Measurements from ENCODE around the gene CYP26B1. TPM values are rescaled to one million over a fixed set of nuclear protein-coding genes. Genes with fewer than 3 reads are reported as not detected.

CYP26B1 gene
- total RNA-seq, 2 experiments from 2014 or later: not detected

GRCh38 chr2:72128059-72128842 lies 19.4 kb downstream of the CYP26B1 start:
- DNase-seq: no peak
- Mint-ChIP-seq H3K36me3 (ENCODE audit: low read depth) (no peaks in the 10 kb centered on the region), H3K27me3 (peaks cover 9% of the 10 kb centered on the region), H3K9me3 (no peaks in the 10 kb centered on the region), H3K27ac (no peak overlapping the region), H3K4me1 (peaks cover 2% of the 10 kb centered on the region), H3K4me3 (no peak overlapping the region)
- ChIA-PET POLR2A (no interaction called here), CTCF (no interaction called here)

GRCh38 chr2:72127401-72128058 lies 20.1 kb downstream of the CYP26B1 start:
- no peaks in the 10 kb centered on the region for H3K36me3 Mint-ChIP-seq (ENCODE audit: low read depth)
- H3K9me3 Mint-ChIP-seq: no peaks in the 10 kb centered on the region
- no peak overlapping the region for H3K27ac Mint-ChIP-seq
- H3K27me3 Mint-ChIP-seq: peaks cover 15% of the 10 kb centered on the region
- H3K4me3 Mint-ChIP-seq: no peak overlapping the region
- peaks cover 2% of the 10 kb centered on the region for H3K4me1 Mint-ChIP-seq
- ChIA-PET POLR2A (no interaction called here), CTCF (interaction anchor here (0.5 kb wide), 1 partner anchor 10 kb away, joined by 5 read pairs; no protein-coding TSS in a partner anchor)
- DNase-seq: no peak

- no peaks in the 10 kb centered on the region for H3K9me3 Mint-ChIP-seq
- peaks cover 20% of the 10 kb centered on the region for H3K27me3 Mint-ChIP-seq
- peaks cover 2% of the 10 kb centered on the region for H3K4me1 Mint-ChIP-seq
- DNase-seq: no peak
- no peaks in the 10 kb centered on the region for H3K36me3 Mint-ChIP-seq (ENCODE audit: low read depth)
- CTCF ChIA-PET: interaction anchor here (0.5 kb wide), 1 partner anchor 9 kb away, joined by 5 read pairs; no protein-coding TSS in a partner anchor
- no peak overlapping the region for H3K27ac Mint-ChIP-seq
- H3K4me3 Mint-ChIP-seq: no peak overlapping the region
- POLR2A ChIA-PET: no interaction called here
Measured at GRCh38 chr2:72126186-72127100, 21.2 kb downstream of the CYP26B1 start.

GRCh38 chr2:72124376-72124775 lies 23.3 kb downstream of the CYP26B1 start:
- H3K4me1 Mint-ChIP-seq: peaks cover 2% of the 10 kb centered on the region
- no peaks in the 10 kb centered on the region for H3K36me3 Mint-ChIP-seq (ENCODE audit: low read depth)
- CTCF ChIA-PET: interaction anchor here (0.9 kb wide), 1 partner anchor 15 kb away, joined by 3 read pairs; no protein-coding TSS in a partner anchor
- POLR2A ChIA-PET: no interaction called here
- H3K27ac Mint-ChIP-seq: no peak overlapping the region
- H3K4me3 Mint-ChIP-seq: no peak overlapping the region
- no peak for DNase-seq
- H3K9me3 Mint-ChIP-seq: no peaks in the 10 kb centered on the region
- peaks cover 11% of the 10 kb centered on the region for H3K27me3 Mint-ChIP-seq

GRCh38 chr2:72121153-72121552 lies 26.5 kb downstream of the CYP26B1 start:
- CTCF ChIA-PET: no interaction called here
- Mint-ChIP-seq H3K4me3 (no peak overlapping the region), H3K4me1 (no peaks in the 10 kb centered on the region), H3K36me3 (ENCODE audit: low read depth) (no peaks in the 10 kb centered on the region), H3K27me3 (peaks cover 11% of the 10 kb centered on the region), H3K9me3 (no peaks in the 10 kb centered on the region), H3K27ac (no peak overlapping the region)
- DNase-seq: no peak
- POLR2A ChIA-PET: no interaction called here

GRCh38 chr2:72118951-72119350 lies 28.7 kb downstream of the CYP26B1 start:
- H3K36me3 Mint-ChIP-seq (ENCODE audit: low read depth): no peaks in the 10 kb centered on the region
- POLR2A ChIA-PET: no interaction called here
- no peak overlapping the region for H3K4me3 Mint-ChIP-seq
- no peak overlapping the region for H3K27ac Mint-ChIP-seq
- DNase-seq: no peak
- peaks cover 11% of the 10 kb centered on the region for H3K27me3 Mint-ChIP-seq
- H3K9me3 Mint-ChIP-seq: no peaks in the 10 kb centered on the region
- no peaks in the 10 kb centered on the region for H3K4me1 Mint-ChIP-seq
- CTCF ChIA-PET: no interaction called here

- H3K27ac Mint-ChIP-seq: no peak overlapping the region
- H3K9me3 Mint-ChIP-seq: no peaks in the 10 kb centered on the region
- H3K36me3 Mint-ChIP-seq (ENCODE audit: low read depth): no peaks in the 10 kb centered on the region
- DNase-seq: no peak
- no peak overlapping the region for H3K4me3 Mint-ChIP-seq
- H3K27me3 Mint-ChIP-seq: peaks cover 11% of the 10 kb centered on the region
- POLR2A ChIA-PET: no interaction called here
- CTCF ChIA-PET: no interaction called here
- no peaks in the 10 kb centered on the region for H3K4me1 Mint-ChIP-seq
Measured at GRCh38 chr2:72118386-72118785, 29.3 kb downstream of the CYP26B1 start.

- POLR2A ChIA-PET: no interaction called here
- DNase-seq: no peak
- H3K9me3 Mint-ChIP-seq: no peaks in the 10 kb centered on the region
- CTCF ChIA-PET: no interaction called here
- H3K36me3 Mint-ChIP-seq (ENCODE audit: low read depth): no peaks in the 10 kb centered on the region
- H3K27me3 Mint-ChIP-seq: peaks cover 8% of the 10 kb centered on the region
- H3K27ac Mint-ChIP-seq: no peak overlapping the region
- no peak overlapping the region for H3K4me3 Mint-ChIP-seq
- H3K4me1 Mint-ChIP-seq: no peaks in the 10 kb centered on the region
Measured at GRCh38 chr2:72117718-72118117, 29.9 kb downstream of the CYP26B1 start.

- Mint-ChIP-seq H3K4me1 (no peaks in the 10 kb centered on the region), H3K36me3 (ENCODE audit: low read depth) (no peaks in the 10 kb centered on the region), H3K27me3 (peaks cover 2% of the 10 kb centered on the region), H3K9me3 (no peaks in the 10 kb centered on the region), H3K27ac (no peak overlapping the region), H3K4me3 (no peak overlapping the region)
- no peak for DNase-seq
- CTCF ChIA-PET: interaction anchor here (0.6 to 0.7 kb wide), 2 partner anchors 10 to 577 kb away, joined by 3 to 5 read pairs; no protein-coding TSS in a partner anchor
- POLR2A ChIA-PET: no interaction called here
Measured at GRCh38 chr2:72117029-72117428, 30.6 kb downstream of the CYP26B1 start.

- POLR2A ChIA-PET: no interaction called here
- CTCF ChIA-PET: no interaction called here
- no peak overlapping the region for H3K4me3 Mint-ChIP-seq
- no peaks in the 10 kb centered on the region for H3K4me1 Mint-ChIP-seq
- no peak for DNase-seq
- no peaks in the 10 kb centered on the region for H3K27me3 Mint-ChIP-seq
- H3K27ac Mint-ChIP-seq: no peak overlapping the region
- no peaks in the 10 kb centered on the region for H3K36me3 Mint-ChIP-seq (ENCODE audit: low read depth)
- no peaks in the 10 kb centered on the region for H3K9me3 Mint-ChIP-seq
Measured at GRCh38 chr2:72116081-72116533, 31.6 kb downstream of the CYP26B1 start.

- no peak overlapping the region for H3K4me3 Mint-ChIP-seq
- H3K4me1 Mint-ChIP-seq: no peaks in the 10 kb centered on the region
- CTCF ChIA-PET: no interaction called here
- H3K36me3 Mint-ChIP-seq (ENCODE audit: low read depth): no peaks in the 10 kb centered on the region
- POLR2A ChIA-PET: no interaction called here
- H3K9me3 Mint-ChIP-seq: no peaks in the 10 kb centered on the region
- H3K27me3 Mint-ChIP-seq: no peaks in the 10 kb centered on the region
- no peak for DNase-seq
- H3K27ac Mint-ChIP-seq: no peak overlapping the region
Measured at GRCh38 chr2:72115110-72116080, 32.3 kb downstream of the CYP26B1 start.

- no peaks in the 10 kb centered on the region for H3K9me3 Mint-ChIP-seq
- no peaks in the 10 kb centered on the region for H3K27me3 Mint-ChIP-seq
- H3K4me1 Mint-ChIP-seq: no peaks in the 10 kb centered on the region
- no peak overlapping the region for H3K4me3 Mint-ChIP-seq
- POLR2A ChIA-PET: no interaction called here
- CTCF ChIA-PET: no interaction called here
- no peak for DNase-seq
- no peaks in the 10 kb centered on the region for H3K36me3 Mint-ChIP-seq (ENCODE audit: low read depth)
- no peak overlapping the region for H3K27ac Mint-ChIP-seq
Measured at GRCh38 chr2:72114693-72115051, 33.0 kb downstream of the CYP26B1 start.

Measured in activated CD4-positive, alpha-beta T cell treated with anti-CD3 and anti-CD28 coated beads, Interleukin-2, amount 10 ng/mL, durations not matched to agents 7 days and 5 days (primary cell).